COR-L47 (cell line): Measurements from ENCODE around the gene PCMTD2.

Experiments used
- DNase-seq: peaks from one replicate; lab custom pipeline; 2025; lab: John Stamatoyannopoulos, UW

Gene PCMTD2

DNA sequence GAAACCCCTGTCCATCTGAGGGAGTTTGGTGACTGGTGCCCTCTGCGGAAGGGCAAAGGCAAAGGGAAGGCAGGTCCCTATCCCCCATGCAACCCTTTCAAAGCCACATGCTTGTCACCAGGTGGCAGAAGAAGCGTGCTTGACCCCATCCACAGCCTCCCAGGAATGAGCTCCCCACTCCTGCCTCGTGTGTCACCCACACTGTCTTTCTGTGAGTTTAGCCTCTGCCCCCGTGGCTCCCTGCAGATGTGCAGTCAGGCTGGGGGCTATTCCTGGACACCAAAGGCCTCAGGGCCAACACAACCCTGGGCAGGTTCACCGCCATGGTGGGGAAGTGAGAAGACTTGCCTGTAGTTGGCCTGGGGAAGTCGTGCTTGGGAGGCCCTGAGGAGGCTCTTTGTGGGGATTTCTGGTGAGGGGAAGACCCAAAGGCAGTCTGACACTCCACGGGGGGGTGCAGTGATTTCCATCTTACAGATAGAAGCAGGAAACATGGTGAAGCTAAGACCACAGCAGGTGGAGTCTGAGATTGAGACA lies 16.6 kb upstream of the PCMTD2 start:
- no peak for DNase-seq

DNA sequence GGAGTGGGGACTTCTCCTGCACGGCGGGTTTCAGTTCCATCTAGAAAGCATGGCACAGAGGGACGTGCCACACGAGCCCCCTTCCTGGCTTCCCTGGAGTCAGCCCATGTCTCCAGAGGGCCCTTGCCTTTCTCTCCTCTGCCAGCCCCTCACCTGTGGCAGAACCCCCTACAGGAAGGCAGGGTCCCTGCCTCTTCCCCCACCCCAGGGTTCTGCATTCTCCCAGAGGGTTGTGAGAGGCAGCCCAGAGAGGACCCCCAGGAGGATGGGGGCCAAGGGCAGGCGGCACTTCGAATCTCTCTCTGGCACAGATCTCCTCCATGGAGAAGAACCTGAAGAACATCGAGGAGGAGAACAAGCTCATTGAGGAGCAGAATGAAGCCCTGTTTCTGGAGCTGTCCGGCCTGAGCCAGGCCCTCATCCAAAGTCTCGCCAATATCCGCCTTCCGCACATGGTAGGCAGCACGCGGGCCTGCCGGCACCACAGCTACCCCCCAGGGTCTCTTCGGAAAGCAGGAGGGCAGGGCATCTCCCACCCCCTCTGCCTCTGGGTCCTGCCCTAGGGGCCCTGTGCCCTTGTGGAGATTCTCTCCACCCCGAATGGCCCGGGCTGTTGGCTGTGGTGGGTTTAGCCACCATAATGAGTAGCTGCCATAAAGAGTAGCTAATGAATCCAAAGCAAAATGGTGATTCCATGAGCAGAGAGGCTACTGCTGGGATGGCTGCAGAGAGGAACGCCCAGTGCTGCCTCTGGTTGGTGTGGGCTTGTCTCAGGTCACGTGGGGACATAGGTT lies 15.9 kb upstream of the PCMTD2 start:
- no peak for DNase-seq

DNA sequence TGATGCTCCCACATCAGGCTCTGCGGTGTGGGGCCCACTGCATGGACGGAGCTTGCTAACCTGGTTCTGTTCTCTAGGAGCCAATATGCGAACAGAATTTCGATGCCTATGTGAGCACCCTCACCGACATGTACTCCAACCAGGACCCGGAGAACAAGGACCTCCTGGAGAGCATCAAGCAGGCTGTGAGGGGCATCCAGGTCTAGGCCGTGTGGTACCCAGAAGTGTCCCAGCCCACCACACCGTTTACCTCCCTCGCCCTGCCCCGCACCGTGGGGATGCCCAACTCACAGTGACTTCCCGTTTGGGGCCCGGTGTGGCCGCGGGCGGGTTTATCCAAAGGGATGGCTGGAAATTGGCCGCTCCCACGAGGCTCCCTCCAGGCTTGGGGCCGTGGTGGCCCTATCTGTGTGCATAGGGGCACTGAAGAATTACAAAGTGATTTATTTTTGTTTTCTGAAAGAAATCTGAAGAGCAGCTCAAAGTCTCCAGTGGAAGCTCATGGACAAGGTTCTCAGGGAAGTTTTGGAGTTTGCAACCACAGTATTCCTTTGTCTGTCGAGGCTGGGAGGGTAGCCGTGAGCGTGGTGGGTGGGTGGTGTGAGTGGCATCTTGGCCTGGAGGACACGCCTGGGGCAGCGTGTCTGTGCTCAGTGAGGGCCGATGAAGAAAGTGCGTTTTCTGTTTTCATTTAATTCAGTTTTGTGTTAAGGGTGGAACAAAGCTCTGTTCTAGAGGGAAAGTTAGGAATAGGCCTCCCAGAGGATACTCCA lies 15.1 kb upstream of the PCMTD2 start:
- DNase-seq: no peak

DNA sequence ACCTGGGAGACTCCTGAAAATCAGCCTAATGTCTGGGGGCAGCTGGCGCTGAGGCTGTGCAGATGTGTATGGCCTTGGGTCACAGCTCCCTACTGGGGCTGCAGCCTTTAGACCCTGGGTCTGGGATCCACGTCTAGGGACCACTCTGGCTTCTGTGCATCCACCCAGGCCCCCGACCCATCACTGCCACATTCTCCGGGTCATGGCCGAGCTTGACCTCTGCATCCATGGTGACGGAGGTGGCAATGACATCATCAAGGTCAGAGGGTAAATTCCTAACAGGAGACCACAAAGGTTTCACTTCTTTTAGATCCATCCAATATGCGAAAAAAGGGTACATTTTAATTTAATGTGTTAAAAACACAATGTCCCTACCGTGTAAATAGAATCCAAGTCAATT lies 14.5 kb upstream of the PCMTD2 start:
- DNase-seq: no peak

DNA sequence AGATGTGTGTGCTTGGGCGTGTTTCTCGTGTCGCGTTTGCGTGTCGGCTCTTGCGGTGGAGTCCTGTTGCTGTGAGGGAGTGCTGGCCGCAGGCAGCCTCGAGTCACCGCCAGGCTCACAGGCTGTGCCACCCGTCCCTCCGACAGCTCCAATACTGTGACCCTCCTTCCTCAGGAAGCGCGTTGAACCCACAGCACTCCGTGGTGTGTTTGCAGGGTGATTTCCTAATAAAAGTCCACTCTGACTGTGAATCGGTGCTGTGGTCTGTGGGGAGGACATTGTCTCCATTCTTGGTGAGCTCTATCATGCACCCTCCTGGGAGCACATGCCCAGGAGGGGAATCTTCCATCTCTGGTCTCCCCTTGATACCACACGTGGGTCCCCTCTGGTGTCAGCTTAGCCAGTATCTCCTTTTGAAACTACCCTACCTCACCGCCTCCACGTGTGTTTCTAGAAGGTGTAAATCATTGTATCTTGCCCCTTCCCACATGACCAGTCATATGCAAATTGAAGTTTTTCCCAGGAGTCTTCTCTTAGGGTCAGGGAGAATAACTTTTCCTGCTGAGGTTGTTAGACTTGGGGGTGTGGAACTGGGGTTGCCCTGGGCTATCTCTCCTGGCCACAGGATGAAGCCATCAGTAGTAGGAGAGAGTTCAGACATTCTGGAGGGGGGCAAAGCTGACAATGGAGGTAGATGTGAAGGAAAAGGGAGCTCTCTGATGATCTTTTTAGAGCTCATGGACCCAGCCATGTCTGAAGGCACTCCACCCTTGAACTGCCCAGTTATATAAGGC lies 13.3 kb upstream of the PCMTD2 start:
- no peak for DNase-seq

DNA sequence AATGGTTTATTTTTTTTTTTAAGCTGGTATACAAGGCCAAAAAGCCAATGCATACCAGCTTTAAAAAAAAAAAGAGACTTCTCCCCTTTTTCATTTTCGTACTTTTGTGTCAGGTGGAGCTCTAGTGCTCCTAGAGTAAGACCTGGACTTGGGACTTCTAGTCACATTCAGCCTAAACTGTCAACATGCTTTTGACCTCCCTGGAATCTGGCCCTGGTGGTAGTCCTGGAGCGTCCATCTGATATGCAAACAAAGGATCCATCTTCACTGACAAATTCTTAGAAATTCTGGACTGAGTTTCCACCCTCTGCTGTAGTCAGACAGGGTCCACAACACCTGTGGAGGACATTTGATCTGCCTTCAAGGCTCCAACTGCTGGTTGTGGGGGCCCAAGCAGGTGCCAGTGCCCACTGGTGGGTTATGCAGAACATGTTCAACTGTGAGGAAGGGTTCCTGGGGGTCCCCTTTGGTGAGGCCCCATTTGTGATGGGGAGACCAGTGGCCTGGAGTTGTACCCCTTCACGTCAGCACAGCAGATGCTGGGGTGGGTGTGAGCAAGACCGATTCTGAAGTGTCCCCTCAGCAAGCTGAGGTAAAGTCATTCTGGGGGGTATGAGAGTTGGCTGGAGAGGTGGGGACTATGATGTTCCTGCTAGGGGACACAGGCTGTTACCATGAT lies 12.6 kb upstream of the PCMTD2 start:
- DNase-seq: no peak

DNA sequence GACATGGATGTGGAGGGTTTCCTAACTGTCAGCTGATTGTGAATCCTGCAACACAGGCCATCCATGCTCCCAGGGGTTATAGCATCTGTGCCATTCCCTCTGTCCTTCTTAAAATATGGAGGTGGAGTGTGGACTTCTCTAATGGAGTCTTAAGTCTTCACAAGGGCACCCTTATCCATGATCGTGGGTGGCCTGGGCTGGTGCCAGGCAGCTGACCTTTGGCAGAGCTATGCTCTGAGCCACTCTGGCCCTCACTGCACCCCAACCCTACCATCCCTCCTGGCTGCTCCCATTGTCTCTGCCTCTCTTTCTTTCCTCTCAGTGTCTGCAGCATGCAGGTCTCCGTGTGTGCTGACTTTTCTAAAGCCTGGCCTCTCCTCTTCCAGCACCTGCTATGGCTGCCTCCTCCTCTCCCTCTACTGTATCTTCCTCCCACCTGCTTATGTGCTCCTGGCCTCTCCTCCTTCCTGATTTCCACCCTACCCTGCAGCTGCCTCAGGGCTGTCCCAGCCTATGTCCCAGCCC lies 11.2 kb upstream of the PCMTD2 start:
- DNase-seq: no peak

DNA sequence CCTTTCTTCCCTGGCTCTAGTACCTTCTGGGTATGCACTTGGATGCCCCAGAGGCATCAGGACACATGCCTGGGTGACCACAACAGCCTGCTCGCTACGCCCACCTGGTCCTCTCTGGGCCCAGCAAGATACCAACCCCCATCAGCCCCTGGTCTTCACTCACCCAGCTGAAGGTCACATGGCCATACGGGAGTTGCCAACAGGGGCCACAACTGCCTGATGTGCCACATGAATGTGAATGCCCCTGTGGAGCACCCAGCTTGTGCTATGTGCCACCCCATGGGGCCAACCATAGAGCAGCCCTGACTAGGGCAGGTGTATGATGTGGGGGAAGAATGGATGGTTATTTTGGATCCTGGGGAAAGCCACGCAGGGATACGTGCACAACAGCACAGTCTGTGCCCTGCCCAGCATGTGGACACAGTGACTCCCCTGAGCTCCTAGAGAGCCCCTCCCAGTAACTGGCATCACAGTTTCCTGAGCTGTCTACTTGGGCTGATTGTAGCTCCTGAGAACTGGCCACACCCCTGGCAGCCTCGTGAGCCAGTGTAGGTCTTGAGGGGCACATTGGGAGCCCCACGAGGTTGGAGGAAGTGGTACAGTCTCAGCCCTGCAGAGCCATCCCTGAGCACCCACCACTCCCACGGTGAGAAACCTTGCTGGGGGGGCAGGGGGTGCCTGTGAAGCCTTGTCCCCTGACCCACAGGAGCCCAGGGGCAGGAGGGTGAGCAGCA lies 10.5 kb upstream of the PCMTD2 start:
- DNase-seq: peak; percentile 38

DNA sequence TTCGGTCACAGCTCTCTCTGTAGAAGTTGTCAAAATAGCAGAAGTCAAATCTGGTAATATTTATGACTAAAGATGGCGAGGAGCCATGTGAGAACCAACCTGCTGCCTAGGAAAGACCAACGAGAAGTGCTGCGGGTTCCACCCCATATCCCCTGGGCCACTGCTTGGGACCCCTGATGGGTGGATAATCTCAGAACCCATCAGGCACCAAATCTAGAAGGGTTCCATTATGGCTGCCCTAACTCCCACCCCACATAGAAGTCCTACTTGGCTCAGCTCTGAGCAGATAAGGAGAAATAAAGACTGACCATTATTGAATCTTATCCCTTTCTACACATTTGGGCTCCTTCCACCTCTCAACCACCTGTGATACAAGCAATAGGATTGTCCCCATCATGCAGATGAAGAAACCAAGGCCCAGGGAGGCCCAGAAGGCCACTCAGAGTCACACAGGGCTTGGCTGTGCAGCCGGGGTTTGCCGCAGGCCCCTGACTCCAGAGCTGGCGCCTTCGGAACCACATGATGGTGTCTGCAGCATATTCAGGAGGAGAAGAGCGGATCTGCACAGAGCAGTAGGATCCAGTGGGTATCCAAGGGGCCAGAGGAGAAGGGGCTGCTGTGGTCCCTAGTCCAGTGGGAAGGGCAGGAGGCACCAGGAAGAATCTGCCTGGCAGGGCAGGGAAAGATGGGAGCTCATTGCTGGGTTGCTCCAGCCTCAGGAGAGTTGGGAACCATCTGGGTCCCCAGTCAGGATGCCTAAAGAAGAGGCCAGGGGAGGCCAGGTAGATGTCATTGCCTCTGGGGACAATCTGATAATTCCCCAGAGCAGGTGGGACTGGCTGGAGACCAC lies 9.6 kb upstream of the PCMTD2 start:
- no peak for DNase-seq

DNA sequence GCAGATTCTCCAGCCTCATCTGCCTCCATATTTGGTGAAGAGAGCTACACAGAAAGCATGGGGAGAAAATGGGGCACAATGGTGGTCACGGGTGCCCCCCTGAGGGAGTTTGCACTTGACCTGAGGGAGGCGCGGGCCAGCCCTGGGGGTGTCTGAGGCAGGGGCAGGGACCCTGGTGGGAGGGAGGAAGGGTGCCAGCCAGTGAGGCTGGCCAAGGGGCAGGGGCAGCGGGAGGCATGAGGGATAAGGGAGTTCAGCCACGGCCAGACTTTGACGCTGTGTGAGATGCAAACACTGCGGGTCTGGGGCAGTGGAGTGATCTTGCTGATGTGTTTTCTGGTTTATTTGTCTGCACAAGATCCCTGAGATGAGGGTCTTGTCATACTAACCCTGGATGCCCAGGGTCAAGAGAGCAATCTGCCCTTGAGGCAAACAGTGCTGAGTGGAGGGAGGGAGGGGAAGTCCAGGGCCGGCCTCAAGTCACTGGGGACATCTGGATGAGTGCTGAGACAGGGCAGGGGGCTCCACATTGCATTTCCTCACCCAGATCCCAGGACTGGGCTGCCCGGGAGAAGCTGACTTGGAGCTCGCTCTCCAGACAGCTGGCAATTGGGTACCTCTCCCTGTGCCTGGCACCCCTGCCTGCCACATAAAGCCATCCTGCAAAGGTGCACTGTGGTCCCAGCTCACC lies 8.8 kb upstream of the PCMTD2 start:
- no peak for DNase-seq

DNA sequence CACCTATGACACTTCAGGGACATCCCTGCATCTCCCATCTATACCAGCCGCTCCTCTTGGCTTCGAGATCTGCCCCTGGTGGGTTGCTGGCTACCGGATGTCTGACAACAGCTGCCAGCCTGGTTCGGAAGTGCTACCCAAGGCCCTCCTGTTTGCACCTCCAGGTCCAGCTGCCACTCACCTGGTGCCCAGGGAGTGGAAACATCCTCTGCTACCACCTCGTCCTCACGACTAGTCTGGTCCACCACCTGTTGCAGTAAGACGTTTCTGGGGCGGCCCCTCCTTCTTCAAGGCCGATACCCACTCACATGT lies 8.3 kb upstream of the PCMTD2 start:
- no peak for DNase-seq

DNA sequence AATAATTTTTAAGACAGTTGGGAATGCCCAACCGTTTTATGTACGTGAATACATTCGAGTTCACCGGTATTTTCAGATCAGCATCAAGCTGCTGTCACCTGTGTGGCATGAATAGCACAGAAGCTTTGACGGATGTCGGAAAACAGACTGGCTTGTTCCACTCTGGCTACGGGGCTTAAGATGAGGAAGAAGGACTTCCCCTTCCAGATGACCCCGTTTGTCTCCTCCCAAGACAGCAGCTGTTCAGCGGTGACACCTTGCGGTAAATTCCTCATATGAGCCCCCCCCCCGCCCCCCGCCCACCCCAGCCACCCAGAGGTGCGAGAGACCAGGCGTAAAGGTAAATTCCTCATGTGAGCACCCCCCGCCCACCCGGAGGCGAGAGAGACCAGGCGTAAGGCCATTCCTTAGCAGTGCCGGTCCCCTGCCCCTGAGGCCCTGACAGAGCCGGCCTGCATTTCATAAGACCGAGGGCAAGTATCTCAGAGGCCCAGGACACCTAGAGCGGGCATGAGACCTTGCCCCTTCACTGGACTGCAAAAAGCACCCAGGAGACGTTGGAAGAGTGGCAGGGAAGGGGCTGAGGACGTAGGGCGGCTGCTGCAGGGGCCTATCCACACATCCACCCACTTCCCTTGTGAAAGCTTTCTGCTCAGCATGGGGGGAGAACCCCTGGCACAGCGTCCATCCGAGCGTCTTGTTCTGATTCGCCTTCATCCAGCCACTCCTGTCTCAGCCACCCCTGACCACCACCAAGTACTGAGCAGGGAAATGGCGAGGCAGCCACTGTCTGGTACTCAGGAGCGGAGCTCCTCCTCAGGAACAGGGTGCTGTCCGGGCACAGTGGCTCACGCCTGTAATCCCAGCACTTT lies 7.3 kb upstream of the PCMTD2 start:
- no peak for DNase-seq

DNA sequence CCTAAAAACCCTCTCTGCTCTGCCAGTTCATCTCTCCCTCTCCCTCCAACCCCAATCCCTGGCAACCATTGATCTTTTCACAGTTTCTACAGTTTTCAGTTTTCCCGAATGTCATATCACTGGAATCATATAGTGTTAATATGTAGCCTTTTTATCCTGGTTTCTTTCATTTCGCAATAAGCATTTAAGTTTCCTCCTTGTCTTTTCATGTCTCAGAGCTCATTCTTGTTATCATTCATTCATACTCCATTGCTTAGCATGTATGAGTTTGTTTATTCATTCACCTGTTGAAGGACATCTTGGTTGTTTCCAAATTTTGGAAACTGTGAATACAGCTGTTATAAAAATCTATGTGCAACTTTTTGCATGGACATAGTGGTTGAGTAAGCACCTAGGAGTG lies 5.5 kb upstream of the PCMTD2 start:
- DNase-seq: no peak

DNA sequence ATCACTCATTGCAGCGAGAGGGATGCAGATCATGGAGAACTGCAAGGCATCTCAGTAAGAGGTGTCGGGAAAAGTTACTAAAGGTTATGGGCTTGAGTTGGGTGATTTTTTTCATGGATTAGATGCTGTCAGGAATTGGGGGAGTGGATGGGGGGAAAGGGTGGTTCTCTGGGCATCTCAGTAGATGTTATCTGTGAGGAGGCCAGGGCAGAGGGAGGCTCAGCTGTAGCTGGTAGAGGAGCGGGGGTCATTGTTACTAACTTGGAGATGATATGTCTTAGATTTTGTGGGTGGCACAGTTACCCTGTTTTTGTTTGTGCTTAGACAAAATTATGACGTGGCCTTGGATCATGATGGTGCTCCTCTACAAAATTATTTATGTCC lies 2.6 kb upstream of the PCMTD2 start:
- DNase-seq: no peak

DNA sequence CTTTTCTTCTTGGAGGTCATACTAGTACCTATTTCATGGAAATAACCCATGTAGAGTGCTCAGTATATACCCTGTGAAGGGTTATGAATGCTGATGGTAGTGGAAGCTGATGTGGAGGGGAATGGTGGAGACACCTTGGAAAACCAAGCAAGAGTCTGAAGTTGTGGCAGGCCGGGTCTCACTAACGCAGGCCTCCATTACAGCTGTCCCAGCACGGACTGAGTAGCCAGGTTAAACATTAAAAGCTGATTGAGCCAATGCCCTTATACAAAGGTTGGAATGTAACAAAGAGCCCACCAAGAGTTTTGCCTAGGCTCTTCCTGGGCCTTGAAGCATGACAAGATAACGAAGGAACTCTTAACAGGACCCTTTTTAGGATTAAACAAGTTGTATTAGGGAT lies 2.1 kb upstream of the PCMTD2 start:
- no peak for DNase-seq

DNA sequence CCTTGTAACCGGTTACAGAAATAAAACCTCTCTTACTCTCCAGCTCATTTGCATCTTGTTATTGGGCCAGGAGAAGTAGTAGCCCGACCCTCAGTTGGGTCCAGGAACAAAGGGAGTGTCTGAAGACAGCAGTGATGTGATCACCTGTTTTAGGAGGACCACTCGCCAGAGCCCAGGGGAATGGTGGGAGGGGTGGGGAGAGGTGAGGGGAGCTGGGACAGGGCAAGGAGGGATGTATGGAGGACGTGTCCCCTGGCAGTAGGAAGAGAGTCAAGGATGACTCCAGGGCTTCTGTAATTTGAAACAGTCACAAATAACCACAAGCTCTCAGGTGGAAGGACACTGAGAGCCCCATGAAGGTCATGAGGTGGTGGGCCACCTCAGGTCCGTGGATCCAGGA lies 1.4 kb upstream of the PCMTD2 start:
- no peak for DNase-seq

DNA sequence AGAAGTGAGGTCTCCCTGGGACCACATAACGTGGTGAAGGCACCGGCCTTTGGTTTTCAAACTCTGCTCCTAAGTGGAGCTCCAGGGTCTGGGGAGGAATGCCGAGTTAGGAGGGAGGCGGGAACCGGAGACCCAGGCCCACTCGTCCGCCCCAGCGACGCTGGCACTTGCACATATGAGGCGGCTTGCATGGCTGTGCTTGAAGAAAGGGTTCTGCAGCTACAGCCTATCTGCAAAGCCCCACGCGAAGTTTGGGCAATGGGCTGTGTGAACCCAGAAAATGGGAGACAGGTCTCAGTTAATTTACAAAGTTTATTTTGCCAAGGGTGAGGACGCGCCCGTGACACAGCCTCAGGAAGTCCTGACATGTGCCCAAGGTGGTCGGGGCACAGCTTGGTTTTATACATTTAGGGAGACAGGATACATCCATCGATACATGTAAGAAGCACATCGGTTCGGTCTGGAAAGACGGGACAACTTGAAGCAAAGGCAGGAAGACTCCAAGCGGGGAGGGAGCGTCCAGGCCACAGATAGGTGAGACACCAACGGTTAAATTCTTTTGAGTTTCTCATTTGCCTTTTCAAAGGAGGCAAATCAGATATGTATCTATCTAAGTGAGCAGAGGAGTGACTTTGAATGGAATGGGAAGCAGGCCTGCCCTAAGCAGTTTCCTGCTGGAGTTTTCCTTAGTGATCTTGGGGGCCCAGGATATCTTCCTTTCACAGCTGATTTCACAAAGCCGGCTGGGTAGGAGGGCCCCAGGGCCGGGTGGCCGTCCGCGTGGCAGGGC lies 782 bp upstream of the PCMTD2 start:
- DNase-seq: no peak
